ENCODE results near the gene PDGFC.

Gene PDGFC

DNA sequence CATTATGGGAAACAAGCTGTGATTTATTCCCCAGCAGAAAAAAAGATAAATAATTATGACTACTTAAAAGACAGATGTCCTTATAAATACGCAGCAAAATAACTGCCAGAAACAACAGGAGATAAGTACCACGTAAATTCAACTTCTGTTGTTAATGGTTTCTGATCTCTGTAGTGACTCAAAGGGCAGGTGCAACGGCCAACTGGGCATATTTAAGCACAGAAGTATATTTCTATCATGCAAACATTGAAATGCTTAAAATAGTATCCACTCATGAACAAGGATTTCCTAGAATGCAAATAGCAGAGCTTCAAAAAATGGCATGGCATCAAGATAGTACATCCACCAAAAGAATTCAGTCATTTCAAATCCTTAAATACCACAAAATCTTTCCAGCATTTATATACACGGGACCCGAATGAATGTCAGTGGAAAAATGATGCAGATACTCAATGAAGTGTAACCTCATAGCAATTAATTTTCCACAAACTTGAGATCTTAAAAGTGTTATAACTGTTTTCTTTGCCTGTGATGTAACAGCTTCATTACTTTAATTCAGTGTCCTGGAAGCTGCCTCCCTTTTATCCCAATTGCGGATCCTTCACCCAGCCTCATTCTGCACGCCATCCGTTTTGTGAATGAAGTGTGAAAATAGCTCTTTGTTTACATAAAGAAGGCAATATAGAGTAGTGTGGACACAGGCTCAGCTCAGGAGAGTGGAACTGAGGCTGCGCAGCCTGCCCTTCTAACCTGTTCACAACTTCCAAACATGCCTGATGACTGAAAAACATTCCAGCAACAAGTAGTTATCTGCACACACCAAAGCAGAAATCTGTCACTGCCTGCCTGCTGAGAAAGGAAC, 10.2 kb downstream of the PDGFC start:
- Mint-ChIP-seq H3K9me3 (peaks cover 4% of the 10 kb centered on the region), H3K4me1 (peaks cover 70% of the 10 kb centered on the region), H3K27ac (peak overlapping the region; percentile 67 to 92 (median 78)), H3K36me3 (ENCODE audit: low read depth) (peaks cover 6% of the 10 kb centered on the region), H3K27me3 (ENCODE audit: low read depth) (no peaks in the 10 kb centered on the region), H3K4me3 (peak overlapping the region in 2 of 3 experiments; percentile 3 to 52)
- TF ChIP-seq, protein P1, sequence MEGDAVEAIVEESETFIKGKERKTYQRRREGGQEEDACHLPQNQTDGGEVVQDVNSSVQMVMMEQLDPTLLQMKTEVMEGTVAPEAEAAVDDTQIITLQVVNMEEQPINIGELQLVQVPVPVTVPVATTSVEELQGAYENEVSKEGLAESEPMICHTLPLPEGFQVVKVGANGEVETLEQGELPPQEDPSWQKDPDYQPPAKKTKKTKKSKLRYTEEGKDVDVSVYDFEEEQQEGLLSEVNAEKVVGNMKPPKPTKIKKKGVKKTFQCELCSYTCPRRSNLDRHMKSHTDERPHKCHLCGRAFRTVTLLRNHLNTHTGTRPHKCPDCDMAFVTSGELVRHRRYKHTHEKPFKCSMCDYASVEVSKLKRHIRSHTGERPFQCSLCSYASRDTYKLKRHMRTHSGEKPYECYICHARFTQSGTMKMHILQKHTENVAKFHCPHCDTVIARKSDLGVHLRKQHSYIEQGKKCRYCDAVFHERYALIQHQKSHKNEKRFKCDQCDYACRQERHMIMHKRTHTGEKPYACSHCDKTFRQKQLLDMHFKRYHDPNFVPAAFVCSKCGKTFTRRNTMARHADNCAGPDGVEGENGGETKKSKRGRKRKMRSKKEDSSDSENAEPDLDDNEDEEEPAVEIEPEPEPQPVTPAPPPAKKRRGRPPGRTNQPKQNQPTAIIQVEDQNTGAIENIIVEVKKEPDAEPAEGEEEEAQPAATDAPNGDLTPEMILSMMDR (IDR thresholded peaks at IDR 0.05; ENCODE audit: unreplicated experiment in 3 of 3) = no peak

DNA sequence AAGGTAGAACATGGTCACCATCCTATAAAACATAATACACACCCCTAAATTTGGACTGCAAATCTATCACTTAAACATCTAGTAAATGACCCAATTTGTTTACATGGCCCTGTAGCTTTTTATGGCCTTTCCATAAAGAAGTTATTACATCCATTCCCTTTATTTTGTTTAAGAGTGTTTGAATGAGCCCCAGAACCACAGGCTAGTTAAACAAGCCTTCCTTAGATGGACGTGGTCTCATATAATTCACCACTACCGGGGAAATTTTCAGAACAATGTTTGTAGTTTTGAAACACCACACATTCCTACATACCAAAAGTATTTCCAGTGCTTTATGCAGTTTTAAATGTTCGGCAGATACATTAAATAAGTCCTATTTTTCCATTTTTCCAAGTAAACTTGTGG, 12.3 kb downstream of the PDGFC start:
- peaks cover 4% of the 10 kb centered on the region for H3K9me3 Mint-ChIP-seq

DNA sequence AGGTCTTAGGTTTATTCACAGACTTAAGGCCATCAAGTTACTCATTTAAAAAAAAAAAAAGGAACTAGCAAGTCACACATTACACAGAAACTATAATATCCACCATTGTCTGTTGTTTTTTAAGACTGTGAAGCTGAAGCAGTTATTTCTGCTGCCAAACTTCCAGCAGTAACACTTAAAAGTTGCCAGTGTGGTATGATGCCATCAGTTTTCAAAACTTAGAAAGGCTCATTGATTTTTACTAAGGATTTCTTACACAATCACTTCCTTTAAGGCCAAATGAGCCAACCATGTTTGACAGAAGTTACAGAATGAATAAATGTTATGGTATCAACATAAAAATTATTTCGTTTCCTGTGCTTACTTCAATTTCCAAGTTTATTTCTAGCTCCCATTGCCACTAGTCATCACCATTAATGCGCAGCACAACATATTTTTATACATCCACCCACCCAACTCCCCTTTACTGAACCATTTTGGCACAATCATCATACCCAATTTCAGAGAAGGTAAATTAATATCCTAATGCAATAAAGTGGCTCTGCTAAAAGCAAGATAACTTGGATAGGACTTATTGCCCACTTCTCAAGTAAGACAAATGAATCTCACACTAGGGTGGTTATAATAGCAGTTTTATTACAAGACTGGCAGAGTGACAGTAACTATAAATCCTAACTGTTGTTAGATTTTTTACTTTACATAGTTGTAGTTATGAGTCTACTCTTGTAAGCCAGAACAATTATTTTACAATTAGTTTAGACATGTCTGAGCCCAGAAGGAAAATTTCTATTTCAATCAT, 13.1 kb downstream of the PDGFC start:
- no peaks in the 10 kb centered on the region for H3K27me3 Mint-ChIP-seq (ENCODE audit: low read depth)
- peaks cover 6% of the 10 kb centered on the region for H3K36me3 Mint-ChIP-seq (ENCODE audit: low read depth)
- H3K9me3 Mint-ChIP-seq = peaks cover 4% of the 10 kb centered on the region
- TF ChIP-seq, protein P1 (IDR thresholded peaks at IDR 0.05; ENCODE audit: unreplicated experiment in 3 of 3) = no peak
- H3K27ac Mint-ChIP-seq = peak overlapping the region; percentile 64 to 88 (median 68)
- peaks cover 79% of the 10 kb centered on the region for H3K4me1 Mint-ChIP-seq
- H3K4me3 Mint-ChIP-seq = no peak overlapping the region

More for the DNA sequence above, 12.3 kb downstream of the PDGFC start:
- peaks cover 71% of the 10 kb centered on the region for H3K4me1 Mint-ChIP-seq
- peak overlapping the region; percentile 65 to 88 (median 68) for H3K27ac Mint-ChIP-seq
- TF ChIP-seq, protein P1 (IDR thresholded peaks at IDR 0.05; ENCODE audit: unreplicated experiment in 3 of 3) = no peak
- H3K27me3 Mint-ChIP-seq (ENCODE audit: low read depth) = no peaks in the 10 kb centered on the region
- H3K4me3 Mint-ChIP-seq = no peak overlapping the region
- H3K36me3 Mint-ChIP-seq (ENCODE audit: low read depth) = peaks cover 6% of the 10 kb centered on the region

DNA sequence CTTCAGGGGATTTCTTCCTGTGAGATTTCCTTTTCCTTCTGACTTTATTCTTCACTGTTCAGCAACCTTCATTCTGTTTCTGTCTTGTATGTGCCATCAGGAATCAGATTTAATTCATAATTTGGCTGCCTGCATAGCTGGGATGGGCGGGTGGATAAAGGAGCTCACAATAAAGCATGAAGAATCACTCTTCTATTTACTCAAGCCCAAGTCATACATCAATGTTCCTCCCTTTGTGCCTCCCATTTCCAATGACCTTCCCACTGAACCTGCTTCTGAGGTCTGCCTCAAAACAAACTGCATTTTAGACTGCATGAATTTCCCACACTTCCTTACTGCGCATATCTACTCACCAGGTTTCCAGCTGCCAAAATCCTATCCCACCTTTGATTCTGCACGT, 14.0 kb downstream of the PDGFC start:
- TF ChIP-seq, protein P1 (IDR thresholded peaks at IDR 0.05; ENCODE audit: unreplicated experiment in 3 of 3) = no peak
- Mint-ChIP-seq H3K4me1 (peaks cover 80% of the 10 kb centered on the region), H3K4me3 (peak overlapping the region in 1 of 3 experiments; percentile 2), H3K27ac (peak overlapping the region; percentile 64 to 88 (median 68)), H3K9me3 (peaks cover 4% of the 10 kb centered on the region), H3K27me3 (ENCODE audit: low read depth) (no peaks in the 10 kb centered on the region), H3K36me3 (ENCODE audit: low read depth) (peaks cover 6% of the 10 kb centered on the region)

DNA sequence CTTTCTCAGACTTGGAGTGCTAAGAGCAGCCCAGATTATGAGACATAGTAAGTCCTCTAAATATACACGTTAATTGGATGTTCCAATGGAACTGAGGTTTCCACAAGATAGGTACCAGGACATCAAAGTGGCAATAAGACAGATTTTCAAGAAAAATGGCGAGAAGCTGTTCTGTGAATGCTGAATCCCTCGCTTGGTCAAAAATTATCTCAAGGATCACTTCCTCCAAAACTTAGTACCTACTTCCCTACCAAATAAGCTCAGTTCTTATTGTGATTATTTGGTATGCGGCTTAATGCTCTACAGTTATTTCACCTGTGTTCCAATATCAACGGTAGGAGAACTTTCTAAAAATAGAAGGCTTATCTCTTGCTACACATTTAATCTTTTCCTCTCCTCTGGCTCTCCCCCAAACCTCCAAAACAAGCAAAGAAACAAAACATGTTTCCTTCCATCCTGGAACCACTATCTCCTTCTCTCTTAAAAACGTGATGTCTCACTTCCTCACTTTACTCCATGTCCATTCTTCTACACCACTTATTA, 14.7 kb downstream of the PDGFC start:
- Mint-ChIP-seq H3K4me3 (no peak overlapping the region), H3K4me1 (peaks cover 80% of the 10 kb centered on the region), H3K27ac (peak overlapping the region; percentile 64 to 88 (median 68)), H3K36me3 (ENCODE audit: low read depth) (peaks cover 6% of the 10 kb centered on the region), H3K27me3 (ENCODE audit: low read depth) (no peaks in the 10 kb centered on the region), H3K9me3 (peaks cover 4% of the 10 kb centered on the region)
- TF ChIP-seq, protein P1 (IDR thresholded peaks at IDR 0.05; ENCODE audit: unreplicated experiment in 3 of 3) = no peak
